ENCODE measurements around the gene ABHD17B.

Gene ABHD17B

DNA sequence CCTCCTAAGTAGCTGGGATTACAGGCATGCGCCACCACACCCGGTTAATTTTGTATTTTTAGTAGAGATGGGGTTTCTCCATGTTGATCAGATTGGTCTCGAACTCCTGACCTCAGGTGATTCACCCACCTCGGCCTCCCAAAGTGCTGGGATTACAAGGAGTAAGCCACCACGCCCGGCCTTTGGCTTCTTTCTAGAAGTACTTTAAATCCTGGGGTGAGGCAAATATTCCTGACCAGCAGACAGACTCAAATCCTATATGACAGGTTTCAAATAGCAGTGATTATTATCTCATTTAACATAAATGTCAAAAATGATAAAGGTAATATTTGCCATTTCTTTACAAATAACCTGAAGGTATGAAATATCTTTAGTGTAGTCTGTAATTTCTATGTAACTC is 35.6 kb downstream of the ABHD17B start:
- no peak for DNase-seq

DNA sequence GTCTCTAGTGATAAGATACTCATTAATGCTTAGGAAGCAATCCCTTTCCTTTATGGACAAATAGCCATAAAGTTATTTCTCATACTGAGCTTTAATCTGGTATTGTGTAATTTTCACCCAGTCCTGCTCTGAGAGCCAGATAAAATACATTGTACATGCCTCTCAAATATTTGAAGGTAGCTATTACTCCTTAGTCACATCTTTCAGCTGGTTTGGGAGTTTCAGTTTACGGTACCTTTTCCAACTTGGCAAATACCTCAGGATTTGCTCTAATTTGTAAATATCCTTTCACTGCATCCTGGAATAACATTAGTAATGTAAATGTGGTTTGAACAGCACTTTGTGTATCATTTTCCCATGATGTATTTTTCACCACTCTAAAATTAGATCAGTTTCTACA is 47.4 kb downstream of the ABHD17B start:
- DNase-seq: no peak

DNA sequence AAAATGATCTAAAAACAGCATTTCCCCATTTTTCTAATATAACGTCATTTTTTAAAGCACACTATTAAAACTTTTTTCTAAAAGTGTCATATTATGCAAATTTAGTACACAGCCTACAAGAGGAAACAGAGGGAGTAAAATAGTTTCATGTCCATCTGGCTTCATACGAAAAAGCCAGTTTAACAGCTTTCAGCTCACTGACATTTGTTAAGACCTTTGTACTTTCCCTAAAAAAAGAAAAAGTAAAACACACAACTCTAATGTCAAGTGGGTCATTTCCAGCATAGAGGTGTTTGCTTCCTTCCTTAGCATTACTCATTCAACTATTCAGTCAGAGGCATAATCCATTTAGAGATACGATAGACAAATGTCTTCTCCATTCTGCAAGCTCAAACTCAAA is 49.4 kb downstream of the ABHD17B start:
- DNase-seq: no peak

DNA sequence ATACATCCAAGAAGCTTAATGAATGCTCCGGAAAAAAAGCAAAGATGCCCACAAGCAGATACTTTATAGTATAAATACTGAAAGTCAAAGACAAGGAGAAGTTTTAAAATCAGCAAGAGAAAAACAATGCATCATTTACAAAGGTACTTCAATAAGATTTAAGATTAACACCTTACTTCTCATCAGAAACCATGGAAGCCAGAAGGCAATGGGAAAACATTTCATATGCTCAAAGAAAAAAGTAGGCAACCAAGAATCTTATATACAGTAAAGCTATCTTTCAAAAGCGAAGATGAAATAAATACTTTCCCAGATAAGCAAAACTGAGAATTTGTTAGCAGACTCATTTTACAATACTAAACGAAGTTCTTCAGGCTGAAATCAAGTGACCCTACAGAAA is 51.1 kb downstream of the ABHD17B start:
- no peak for DNase-seq

DNA sequence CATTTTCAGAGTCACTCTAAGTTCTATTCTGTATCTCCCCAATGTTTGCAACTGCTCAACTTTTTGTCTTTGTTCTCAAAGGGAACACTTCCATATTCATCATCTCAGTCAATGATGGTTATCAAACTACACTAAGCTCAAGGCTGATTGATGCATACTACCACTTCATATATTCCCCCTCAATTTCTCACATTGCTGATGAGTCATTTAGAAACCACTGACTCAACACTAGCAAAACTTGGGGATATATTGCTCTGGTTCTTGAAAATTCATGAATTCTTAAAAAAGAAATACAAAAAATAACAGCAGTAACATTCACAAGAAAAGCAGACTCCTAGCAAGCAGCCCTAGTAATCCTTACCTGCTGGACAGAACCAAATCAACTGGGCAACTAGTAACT is 52.2 kb downstream of the ABHD17B start:
- DNase-seq: no peak

DNA sequence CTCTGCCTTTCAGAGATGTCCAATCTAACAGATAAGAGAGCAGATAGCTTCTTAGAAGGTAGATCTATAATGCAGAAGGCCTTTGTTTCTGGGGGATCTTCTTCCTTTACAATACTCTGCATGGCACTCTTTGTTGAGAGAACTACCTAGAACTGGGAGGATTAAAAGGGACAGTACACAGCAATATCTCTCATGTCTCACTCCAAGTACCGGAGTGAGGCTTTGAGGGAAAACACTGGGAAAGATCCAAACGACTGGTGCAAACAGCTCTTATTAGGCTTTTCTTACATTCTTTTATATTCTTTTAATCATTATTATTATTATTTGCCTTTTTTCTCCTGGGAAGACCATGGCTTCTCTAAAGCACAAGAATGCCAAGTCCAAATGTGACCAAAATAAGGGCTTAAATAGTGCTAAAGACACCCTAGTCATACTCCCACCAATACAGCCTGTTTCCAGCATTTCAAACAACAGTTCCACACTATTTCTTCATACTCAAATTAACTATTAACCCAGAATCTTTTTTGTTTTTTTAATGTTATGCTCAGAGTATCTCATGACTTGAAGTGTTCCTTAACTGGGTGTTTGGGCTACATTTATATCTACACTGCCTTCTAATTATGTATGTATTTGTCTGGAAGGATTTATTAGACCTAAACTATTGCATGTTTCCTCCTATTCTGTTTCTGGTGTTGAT is 52.7 kb downstream of the ABHD17B start:
- DNase-seq: no peak

DNA sequence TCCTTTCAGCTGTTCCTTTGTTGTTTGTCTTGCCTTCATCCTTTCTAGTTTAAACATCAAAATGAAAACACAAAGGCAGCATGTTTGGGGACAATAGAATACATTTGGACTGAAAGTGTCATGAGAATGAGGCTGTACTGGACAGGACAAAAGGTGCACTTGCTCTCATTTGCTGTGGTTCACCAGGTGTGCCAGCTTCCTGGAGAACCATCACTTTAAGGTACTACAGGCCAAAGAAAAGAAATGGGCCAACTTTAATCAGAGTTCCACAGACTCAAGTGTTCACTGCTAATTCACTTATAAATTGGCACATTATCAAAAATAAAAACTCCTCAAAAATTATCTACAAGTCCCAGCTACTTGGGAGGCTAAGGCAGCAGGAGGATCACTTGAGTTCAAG is 53.8 kb downstream of the ABHD17B start:
- DNase-seq: no peak

DNA sequence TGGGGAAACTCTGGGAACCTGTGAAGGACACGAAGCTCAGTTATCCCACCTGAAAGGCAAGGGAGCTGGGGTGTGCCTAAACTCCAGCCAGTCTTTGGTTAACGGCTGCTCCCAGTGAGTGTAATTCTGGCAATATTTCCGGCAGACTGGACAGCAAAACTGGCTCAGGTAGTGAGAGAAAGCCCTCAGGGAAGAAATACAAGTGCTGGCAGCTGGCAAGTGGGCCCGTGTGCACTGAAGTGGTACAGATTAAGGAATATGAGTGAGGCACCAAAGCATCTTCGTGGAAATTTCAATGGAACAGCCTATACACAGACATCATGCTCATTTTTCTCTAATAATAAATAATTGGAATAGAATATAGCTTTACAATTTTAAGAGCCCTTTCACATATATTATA is 56.2 kb downstream of the ABHD17B start:
- no peak for DNase-seq

DNA sequence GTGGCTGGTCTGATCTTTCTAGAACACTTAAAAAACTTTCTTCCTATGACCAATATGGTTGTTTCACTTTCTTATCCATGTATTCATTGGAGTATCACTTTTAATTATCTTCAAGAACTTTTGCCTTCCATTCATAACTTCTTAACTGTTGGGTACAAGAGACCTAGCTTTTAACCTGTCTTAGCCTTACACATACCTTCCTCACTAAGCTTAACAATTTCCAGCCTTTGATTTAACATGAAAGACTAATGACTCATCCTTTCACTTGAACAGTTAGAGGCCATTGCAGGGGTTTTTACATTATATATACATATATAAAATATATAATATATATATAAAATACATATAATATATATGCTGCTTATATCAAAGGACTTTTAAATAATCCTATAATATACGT is 57.9 kb downstream of the ABHD17B start:
- DNase-seq: no peak

DNA sequence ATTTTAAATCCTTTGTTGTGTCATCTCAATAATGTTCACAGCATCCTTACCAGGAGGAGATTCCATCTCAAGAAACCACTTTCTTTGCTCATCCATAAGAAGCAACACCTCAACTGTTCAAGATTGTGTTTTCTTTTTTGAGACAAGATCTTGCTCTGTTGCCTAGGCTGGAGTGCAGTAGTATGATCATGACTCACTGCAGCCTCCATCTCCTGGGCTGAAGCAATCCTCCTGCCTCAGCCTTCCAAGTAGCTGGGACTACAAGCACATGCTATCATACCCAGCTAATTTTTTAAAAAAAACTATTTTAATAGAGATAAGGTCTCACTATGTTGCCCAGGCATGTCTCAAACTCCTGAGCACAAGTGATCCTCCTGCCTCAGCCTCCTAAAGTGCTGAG is 60.0 kb downstream of the ABHD17B start:
- DNase-seq: no peak

DNA sequence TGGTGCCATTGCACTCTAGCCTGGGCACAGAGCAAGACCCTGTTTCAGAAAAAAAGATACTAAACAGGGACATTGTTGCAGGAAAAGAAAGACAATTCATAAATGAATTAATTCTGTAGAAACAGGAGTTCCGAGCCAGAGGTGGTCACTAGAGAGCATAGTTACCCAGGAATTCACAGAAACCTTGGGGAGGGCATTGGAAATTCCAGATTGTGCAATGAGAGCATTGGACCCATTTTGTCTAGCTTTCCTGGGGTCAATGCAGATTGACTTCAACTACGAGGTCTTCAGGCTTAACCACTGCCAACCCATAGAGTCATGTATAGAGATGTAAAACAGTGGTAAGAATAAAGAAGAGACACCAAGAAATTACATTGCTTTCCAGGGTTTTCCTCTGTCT is 63.1 kb downstream of the ABHD17B start:
- DNase-seq: no peak

DNA sequence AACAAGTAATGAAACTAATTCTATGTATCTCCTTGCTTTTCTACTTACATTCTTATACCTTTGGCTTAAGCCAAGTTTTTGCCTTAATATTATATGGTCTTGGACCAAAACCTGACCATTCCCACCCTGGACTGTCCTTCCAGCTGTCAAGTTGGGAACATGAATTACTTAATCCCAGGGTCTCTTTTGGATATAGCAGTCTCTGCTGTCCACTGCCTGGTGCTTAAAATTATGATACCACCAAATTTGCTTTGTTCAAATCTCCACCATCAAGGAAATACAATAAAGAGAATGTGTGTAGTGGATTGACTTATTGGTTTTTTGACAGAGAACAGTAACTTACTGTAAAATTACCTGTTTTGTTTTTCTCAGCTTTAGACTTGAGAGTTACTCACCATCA is 66.2 kb downstream of the ABHD17B start:
- DNase-seq: no peak

DNA sequence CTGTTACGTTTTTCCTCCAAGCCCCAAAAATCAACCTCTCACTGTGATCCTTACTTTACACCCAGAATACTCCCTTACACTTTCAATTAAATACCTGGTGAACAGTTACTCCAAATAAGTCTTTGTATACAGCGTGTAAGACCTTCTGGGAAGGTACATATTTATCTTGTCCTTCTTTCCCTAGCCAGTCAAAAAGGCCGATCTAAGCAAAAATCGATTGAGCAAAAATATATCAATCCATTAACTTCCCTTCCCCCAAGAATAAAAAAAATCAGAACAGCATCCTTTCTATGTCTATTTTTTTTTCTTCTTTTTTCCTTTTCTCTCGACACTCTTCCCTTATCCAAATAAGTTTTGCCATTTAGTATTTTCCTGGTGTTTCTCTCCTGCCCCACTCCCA is 71.3 kb downstream of the ABHD17B start:
- DNase-seq: no peak

DNA sequence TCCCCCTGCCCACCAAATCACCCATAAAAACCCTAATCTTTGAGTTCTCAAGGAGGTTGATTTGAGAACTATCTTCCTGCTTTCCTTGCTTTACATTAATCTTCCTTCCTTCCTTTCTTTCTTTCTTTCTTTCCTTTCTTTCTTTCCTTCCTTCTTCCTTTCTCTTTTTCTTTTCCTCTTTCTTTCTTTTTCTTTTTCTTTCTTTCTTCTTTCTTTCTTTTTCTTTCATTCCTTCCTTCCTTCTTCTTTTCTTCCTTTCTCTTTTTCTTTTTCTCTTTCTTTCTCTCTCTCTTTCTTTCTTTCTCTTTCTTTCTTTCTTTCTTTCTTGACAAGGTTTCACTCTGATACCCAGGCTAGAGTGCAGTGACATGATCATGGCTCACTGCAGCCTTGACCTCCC is 75.4 kb downstream of the ABHD17B start:
- no peak for DNase-seq

DNA sequence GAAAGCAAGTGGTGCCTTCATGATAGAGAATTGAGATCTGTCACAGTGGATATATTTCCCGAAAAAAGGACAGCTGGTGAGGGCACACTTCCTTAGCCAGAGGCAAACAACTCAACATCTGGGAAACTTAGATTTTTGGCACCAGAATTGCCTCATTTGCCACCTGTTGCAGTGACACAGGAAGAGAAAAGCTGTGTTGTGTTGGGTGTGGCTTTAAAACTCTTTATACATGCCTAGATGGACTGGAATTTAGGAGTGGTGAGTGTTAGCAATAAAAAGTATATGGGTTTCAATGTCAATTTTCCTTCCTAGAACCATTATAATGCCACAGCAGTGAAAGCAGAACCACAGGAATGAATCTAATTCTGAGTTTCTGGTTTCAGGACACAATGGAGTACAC is 80.1 kb downstream of the ABHD17B start:
- DNase-seq: no peak

DNA sequence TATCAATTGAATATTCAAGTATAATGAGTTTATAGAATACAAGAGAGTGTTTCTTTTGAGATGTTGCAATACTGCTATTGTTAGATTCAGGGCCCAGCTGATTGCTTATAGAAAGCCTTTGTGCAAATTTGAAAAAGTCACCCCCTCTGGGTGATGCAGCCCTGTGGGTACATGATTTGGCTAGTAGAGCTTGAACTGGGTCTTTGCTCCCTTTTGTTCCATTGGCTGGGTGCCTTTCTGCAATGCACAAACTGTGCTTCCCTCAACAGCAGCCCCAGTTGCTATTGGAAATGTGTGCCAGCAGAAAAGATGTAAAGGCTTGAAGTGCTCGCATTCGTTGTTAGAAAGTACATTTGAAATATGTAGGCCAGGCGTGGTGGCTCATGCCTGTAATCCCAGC is 80.8 kb downstream of the ABHD17B start:
- DNase-seq: no peak

DNA sequence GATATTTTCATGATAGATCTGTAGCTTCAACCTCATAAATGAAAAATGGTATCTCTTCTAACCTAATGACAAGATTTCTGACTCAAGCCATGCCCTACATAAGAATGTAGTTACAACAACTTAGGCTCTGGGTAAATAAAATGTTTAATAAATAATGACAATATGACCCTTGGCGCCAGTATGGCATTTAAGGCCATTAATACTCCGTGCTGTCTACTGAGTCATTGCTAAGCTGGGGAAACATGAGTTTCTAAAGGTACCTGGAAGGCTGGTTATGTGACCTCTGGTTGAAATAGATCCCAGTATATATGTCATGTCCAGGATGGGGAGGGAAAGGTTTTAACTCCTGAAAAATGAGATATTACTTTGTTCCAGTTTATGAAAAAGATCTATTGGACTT is 84.7 kb downstream of the ABHD17B start:
- no peak for DNase-seq

DNA sequence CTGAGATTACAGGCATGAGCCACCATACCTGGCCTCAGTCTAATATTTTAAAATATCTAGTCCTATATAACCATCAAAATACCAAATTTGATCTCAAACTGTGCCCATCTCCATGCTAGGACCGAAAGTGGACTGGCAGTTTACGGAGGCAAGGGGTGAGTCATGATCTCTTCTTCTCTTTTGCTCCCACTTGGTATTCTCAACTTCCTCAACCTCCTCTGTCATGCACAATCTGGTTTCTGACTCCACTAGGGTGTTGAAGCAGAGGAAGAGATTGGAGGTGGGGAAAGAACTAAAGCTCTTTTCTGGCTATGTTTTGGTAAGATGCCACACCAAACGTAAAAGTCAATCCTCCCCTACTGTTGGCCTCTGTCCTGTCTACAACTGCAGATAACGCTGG is 86.7 kb downstream of the ABHD17B start:
- DNase-seq: no peak

DNA sequence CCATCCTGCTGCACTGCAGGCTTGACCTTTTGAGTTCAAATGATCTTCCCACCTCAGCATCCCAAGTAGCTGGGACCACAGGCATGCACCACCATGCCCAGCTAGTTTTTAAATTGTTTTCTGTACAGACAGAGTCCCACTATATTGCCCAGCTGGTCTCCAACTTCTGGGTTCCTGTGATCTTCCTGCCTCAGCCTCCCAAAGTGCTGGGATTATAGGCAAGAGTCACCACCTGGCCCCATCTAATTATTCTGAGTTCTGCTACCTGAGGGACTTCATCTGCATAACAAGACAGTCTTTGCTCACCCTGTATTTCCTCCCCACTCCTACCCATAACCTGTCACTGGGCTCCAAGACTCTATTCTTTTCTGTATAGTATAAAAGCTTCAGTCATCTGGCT is 88.1 kb downstream of the ABHD17B start:
- no peak for DNase-seq

DNA sequence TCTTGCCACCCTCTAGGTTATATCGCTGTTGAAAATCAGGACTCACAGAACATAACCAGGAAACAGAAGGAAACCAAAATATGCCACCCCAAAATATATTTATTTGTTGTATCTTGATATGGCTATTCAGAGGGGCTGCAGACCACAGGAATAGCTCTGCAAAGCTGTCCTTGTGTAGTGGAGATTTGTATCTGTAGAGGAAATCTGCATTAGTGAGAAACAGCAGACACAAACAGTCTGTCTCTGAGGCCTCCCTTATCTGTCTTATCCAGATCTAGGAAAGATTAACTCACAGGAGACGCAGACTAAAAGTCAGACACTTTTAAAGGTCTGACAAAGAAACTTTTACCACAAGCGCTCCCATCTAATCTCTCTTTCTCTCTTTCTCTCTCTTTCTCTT is 88.5 kb downstream of the ABHD17B start:
- no peak for DNase-seq

DNA sequence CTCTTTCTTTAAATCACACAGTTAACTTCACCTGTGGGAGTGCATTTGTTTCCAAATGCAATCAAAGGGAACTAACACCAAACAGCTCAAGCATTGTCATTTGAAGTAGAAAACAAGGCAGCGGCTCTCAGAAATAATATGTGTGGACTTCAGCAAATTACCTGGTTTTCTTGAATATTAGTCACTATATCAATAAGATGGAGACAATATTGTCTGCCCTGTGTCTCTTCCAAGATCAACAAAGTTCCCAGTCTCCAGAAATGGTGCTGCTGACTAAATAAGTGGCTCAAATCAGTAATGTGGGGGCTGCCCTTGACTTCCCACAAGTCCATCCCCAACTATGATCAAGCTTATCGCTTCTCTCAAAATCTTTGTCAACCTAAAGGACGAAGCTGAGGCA is 89.6 kb downstream of the ABHD17B start:
- no peak for DNase-seq

DNA sequence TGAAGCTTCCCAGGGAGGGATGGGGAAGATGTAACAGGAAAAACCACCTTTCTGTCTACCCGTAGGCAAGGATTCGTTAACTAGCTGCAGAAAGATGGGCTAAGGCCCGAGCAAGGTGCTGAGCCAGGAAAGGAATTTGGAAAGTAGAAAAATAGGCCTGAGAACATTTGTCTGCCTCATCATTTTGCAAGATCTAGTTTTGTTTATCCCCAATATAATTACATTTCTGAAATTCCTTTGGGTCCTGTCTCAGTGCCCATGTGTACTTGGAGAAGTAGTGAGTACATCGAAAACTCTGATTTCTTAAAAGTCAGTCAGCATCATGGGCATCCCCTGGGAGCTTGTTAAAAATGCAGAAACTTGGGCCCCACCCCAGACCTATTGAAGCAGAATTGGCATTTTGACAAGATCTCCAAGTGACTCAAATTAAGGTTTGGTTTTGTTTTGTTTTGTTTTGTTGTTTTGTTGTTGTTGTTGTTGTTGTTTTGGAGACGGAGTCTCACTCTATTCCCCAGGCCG is 90.5 kb downstream of the ABHD17B start:
- no peak for DNase-seq

DNA sequence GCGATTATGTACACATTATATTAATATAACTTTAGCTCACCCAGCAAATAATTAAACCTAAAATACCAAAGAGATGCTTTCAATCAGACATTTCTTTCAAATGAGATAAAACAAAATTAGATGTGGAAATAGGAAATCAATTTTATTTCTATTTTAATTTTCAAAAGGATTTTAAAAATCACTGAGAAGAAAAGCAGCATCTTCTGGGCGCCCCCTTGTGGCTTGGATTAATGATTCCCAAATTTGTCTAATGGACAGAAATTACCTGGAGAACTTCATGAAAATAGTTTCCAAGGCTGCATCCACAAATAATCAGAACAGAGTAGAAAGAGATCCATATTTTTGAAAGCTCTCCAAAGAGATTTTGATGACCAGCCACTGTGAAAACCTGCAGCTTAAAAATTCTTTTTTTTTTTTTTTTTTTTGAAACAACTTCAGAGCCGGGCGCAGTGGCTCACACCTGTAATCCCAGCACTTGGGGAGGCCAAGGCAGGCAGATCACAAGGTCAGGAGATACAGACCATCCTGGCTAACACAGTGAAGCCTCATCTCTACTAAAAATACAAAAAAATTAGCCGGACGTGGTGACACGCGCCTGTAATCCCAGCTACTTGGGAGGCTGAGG is 91.8 kb downstream of the ABHD17B start:
- DNase-seq: peak; percentile 51 to 66

DNA sequence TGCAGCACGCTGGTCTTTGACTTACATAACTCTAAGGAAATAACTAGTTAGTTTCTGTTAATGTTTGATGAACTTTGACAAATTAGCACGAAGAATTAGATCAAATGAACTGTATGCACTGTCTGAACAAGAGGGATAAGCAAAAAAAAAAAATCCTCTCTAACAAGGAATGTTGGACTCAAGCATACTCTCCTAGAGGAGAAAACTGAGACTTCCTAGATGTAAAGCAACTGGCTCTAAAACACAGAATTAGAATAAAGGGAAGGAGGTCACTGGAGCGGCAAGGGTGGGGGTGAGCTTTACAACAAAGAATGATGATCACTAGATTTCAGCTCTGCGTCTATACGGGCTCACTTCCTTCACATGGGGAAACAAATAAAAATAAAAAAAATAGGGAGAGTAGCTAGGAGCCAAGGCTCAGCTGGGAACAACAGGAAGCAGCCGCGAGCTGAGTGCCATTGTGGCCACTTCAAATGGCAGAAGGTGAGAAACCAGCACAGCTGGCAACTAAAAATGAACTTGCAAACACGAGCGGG is 94.0 kb downstream of the ABHD17B start:
- DNase-seq: no peak
